K562 (cell line): ENCODE measurements around the gene TMEM120B. TPM values are rescaled to one million over a fixed set of nuclear protein-coding genes. Genes with fewer than 3 reads are reported as not detected.

Experiments used
- ATAC-seq: fragments of 200-7000 bp; cut with Tn5 transposase; 3 replicates; pipeline ENCODE4 v1.9.1; 2020; ENCODE audit warnings: moderate library complexity
- BruUV-seq: library from RNA; stranded (reverse); fragments of 400-500 nt; replicated peaks from 2 replicates; lab custom pipeline; 2021; lab: Mats Ljungman, UMichigan
- CTCF ChIA-PET: fragments of 300-600 bp; formaldehyde crosslinking; extraction: SDS; loops from one replicate; lab custom pipeline; 2021; ENCODE audit warnings: low intra/inter-chr PET ratio; lab: Yijun Ruan, JAX
- POLR2A ChIA-PET: fragments of 300-600, 350-650 bp; sonication (Branson Sonifier 250); formaldehyde crosslinking; extraction: SDS; loops from one replicate; lab custom pipeline; 2021; ENCODE audit warnings: antibody characterized with exemption, inconsistent platforms; lab: Yijun Ruan, JAX
- DNase-seq, 4 experiments: peaks; one replicate each; pipeline versions ENCODE4 v3.0.0 to v3.0.0-alpha.2; 2011 to 2018; ENCODE audit warnings: low spot score in 3 of 4, mixed read lengths in 3 of 4; ENCODE audit errors: extremely low read depth in 1 of 4
- FAIRE-seq: peaks from 2 replicates; lab custom pipeline; 2011; peaks lifted over from hg19 to GRCh38; lab: Jason Lieb, UNC
- H2AFZ ChIP-seq: 2 replicates; pipeline ENCODE4 v1.6.0; 2011; ENCODE audit warnings: low read depth, low read length, control low read depth, inconsistent platforms
- H3K27ac ChIP-seq: fragments of 200-600 bp; 3 replicates; pipeline ENCODE4 v1.8.0; 2011; ENCODE audit warnings: low read depth, mild to moderate bottlenecking, control low read depth, inconsistent platforms, low read length, moderate library complexity, mixed read lengths; ENCODE audit errors: extremely low read depth
- H3K27me3 ChIP-seq, 2 experiments: fragments of 300-600 bp in 1 of 2; 2 replicates in 1 of 2; 3 replicates in 1 of 2; pipeline versions ENCODE4 v1.6.0 to v1.8.0; 2011; ENCODE audit warnings: inconsistent platforms in 2 of 2, low read length in 2 of 2, mild to moderate bottlenecking in 1 of 2, mixed read lengths in 1 of 2, moderate library complexity in 1 of 2; ENCODE audit not compliant: control insufficient read depth in 2 of 2, insufficient read depth in 2 of 2
- H3K36me3 ChIP-seq: fragments of 300-600 bp; 3 replicates; pipeline ENCODE4 v1.8.0; 2011; ENCODE audit warnings: mild to moderate bottlenecking, low read length, inconsistent platforms; ENCODE audit not compliant: control insufficient read depth, insufficient read depth
- H3K4me1 ChIP-seq, 2 experiments: fragments of 200-600 bp in 1 of 2; replicated peaks in 1 of 2; 2 replicates in 1 of 2; 3 replicates in 1 of 2; pipeline versions ENCODE4 v1.5.1 to v1.8.0; 2011; ENCODE audit warnings: inconsistent platforms in 2 of 2, low read length in 2 of 2, mild to moderate bottlenecking in 1 of 2, mixed read lengths in 1 of 2, moderate library complexity in 1 of 2; ENCODE audit not compliant: control insufficient read depth in 2 of 2, insufficient read depth in 2 of 2
- H3K4me2 ChIP-seq: 2 replicates; pipeline ENCODE4 v1.6.1; 2011; ENCODE audit warnings: low read length, control low read depth, inconsistent platforms, mixed read lengths; ENCODE audit not compliant: insufficient read depth
- H3K4me3 ChIP-seq: fragments of 200-600 bp; sonication (generic), shearing (Covaris generic); 2 replicates; pipeline ENCODE4 v1.5.1; 2016; ENCODE audit warnings: control low read depth, inconsistent platforms
- H3K79me2 ChIP-seq: fragments of 200-600 bp; 3 replicates; pipeline ENCODE4 v1.8.0; 2011; ENCODE audit warnings: low read length, inconsistent platforms; ENCODE audit not compliant: control insufficient read depth, insufficient read depth
- H3K9ac ChIP-seq, 2 experiments: 2 replicates each; pipeline versions ENCODE4 v1.6.0 to v1.6.1; 2011; ENCODE audit warnings: low read depth in 2 of 2, low read length in 2 of 2, control low read depth in 1 of 2, inconsistent platforms in 1 of 2, mild to moderate bottlenecking in 1 of 2, mixed read lengths in 1 of 2; ENCODE audit not compliant: insufficient read depth in 1 of 2
- H3K9me1 ChIP-seq: one replicate; pipeline ENCODE4 v1.6.0; 2011; ENCODE audit warnings: inconsistent platforms, mild to moderate bottlenecking, low read length, moderate library complexity; ENCODE audit not compliant: control insufficient read depth, insufficient read depth
- H3K9me3 ChIP-seq: replicated peaks from 2 replicates; pipeline ENCODE4 v1.5.1; 2011; ENCODE audit warnings: low read depth, low read length, inconsistent platforms; ENCODE audit not compliant: control insufficient read depth, insufficient read depth
- H4K20me1 ChIP-seq: replicated peaks from 2 replicates; pipeline ENCODE4 v1.6.1; 2011; ENCODE audit warnings: low read length, inconsistent platforms, mixed read lengths; ENCODE audit not compliant: control insufficient read depth, insufficient read depth
- ADNP ChIP-seq: fragments of 200-800 bp; sonication (Bioruptor generic); IDR thresholded peaks from 2 replicates; pipeline ENCODE4 v1.6.1; 2016; ENCODE audit warnings: missing genetic modification characterization, missing compliant biosample characterization
- BRCA1 ChIP-seq, 2 experiments: fragments of 450-650 bp in 1 of 2; sonication (generic) in 1 of 2; formaldehyde crosslinking in 1 of 2; IDR thresholded peaks; 2 replicates each; pipeline versions ENCODE4 v1.5.0 to v1.6.1; 2017 to 2020; ENCODE audit warnings: mild to moderate bottlenecking in 1 of 2, missing genetic modification reagents in 1 of 2
- EWSR1 ChIP-seq: fragments of 450-650 bp; IDR thresholded peaks from 2 replicates; pipeline ENCODE4 v1.6.1; 2018; ENCODE audit warnings: borderline replicate concordance, mild to moderate bottlenecking, low read depth, moderate library complexity; ENCODE audit not compliant: partially characterized antibody
- MITF ChIP-seq: IDR thresholded peaks from 2 replicates; pipeline ENCODE4 v1.6.1; 2014; ENCODE audit warnings: antibody characterized with exemption
- NR4A1 ChIP-seq, 2 experiments: fragments of 250-450 bp in 1 of 2; fragments of 450-650 bp in 1 of 2; sonication (Bioruptor Pico) in 1 of 2; IDR thresholded peaks; 2 replicates each; pipeline versions ENCODE4 v1.4.0 to v1.6.1; 2016 to 2020; ENCODE audit warnings: mild to moderate bottlenecking in 2 of 2, missing compliant biosample characterization in 1 of 2, missing genetic modification characterization in 1 of 2, moderate library complexity in 1 of 2
- PHB ChIP-seq: fragments of 250-450 bp; sonication (Bioruptor Pico); IDR thresholded peaks from 2 replicates; pipeline ENCODE4 v1.5.0; 2021
- POLR2G ChIP-seq: fragments of 200-400 bp; formaldehyde crosslinking; IDR thresholded peaks from 2 replicates; pipeline ENCODE4 v1.6.1; 2017; ENCODE audit warnings: low read depth, mild to moderate bottlenecking, antibody characterized with exemption, low read length, moderate library complexity
- RBFOX2 ChIP-seq: fragments of 200-400 bp; formaldehyde crosslinking; IDR thresholded peaks from 2 replicates; pipeline ENCODE4 v1.6.1; 2017; ENCODE audit warnings: low read depth, mild to moderate bottlenecking, low read length, moderate library complexity
- SRSF9 ChIP-seq: fragments of 200-400 bp; formaldehyde crosslinking; IDR thresholded peaks from 2 replicates; pipeline ENCODE4 v1.6.1; 2017; ENCODE audit warnings: low read depth, low read length, borderline replicate concordance
- ZFP91 ChIP-seq: sonication (generic); formaldehyde crosslinking; IDR thresholded peaks from 2 replicates; pipeline ENCODE4 v1.8.0; 2022; ENCODE audit warnings: mild to moderate bottlenecking, missing genetic modification reagents
- ZNF76 ChIP-seq: fragments of 250-450 bp; sonication (Bioruptor Pico); IDR thresholded peaks from 2 replicates; pipeline ENCODE4 v1.4.0; 2020; ENCODE audit warnings: mild to moderate bottlenecking, moderate library complexity, borderline replicate concordance
- WGBS: fragments of 100-300 bp; shearing (Covaris generic); methylation state at CpG from one replicate; pipeline ENCODE4 v1.1.6; 2016; ENCODE audit warnings: low coverage, mixed read lengths; ENCODE audit not compliant: insufficient coverage; ENCODE audit errors: missing lambda C conversion rate; 5-methylcytosine and 5-hydroxymethylcytosine counted together
- in situ Hi-C: fragments of 300-500 bp; cut with MboI; formaldehyde crosslinking; loops from 4 replicates; pipeline ENCODE4 v1.15.0; 2018; ENCODE audit warnings: inconsistent platforms, mixed read lengths
- intact Hi-C: fragments of 100-400 bp; cut with micrococcal nuclease; formaldehyde crosslinking; loops from 2 replicates; pipeline ENCODE4 v1.14.2; 2022
- polyA plus RNA-seq, 8 experiments: library from polyadenylated mRNA; depleted of rRNA in 4 of 8; stranded (reverse) in 5 of 8; unstranded in 3 of 8; fragments of >200 nt; fragmentation: Nextera tagmentation in 2 of 8; fragmentation: Illumina TruSeq in 1 of 8; extraction: Ambion mirVana in 2 of 8; extraction: Trizol in 1 of 8; gene quantifications; 2 replicates each; pipeline versions ENCODE4 v1.2.1 to v1.2.3, GENCODE V29; 2011 to 2014; ENCODE audit warnings: inconsistent platforms in 1 of 8, missing spikeins in 1 of 8
- total RNA-seq, 7 experiments: library from RNA; depleted of rRNA in 6 of 7; stranded (reverse); fragments of >200 nt in 6 of 7; fragmentation: Illumina TruSeq in 2 of 7; extraction: Trizol in 2 of 7; gene quantifications; 2 replicates each; pipeline versions ENCODE4 v1.2.1 to v1.2.3, GENCODE V29; 2011 to 2021; ENCODE audit warnings: low replicate concordance in 1 of 7
- TF ChIP-seq, protein P1 (sequence below): fragments of 250-450 bp; sonication (Bioruptor Pico); IDR thresholded peaks from 2 replicates; pipeline ENCODE4 v1.5.0; 2021; ENCODE audit warnings: mild to moderate bottlenecking, moderate library complexity

The TMEM120B gene
- total and polyA plus RNA-seq, 9 of the 15 experiments (the other 6 are each of a cell fraction or from before 2014, with no cell fraction given): 1.7 to 18.6 (median 7.4) TPM

GRCh38 chr12:121779422-121779895 lies 66.9 kb downstream of the TMEM120B start:
- POLR2A ChIA-PET: interaction anchor here (0.6 to 1.2 kb wide), 4 partner anchors 13 to 331 kb away, joined by 3 to 4 read pairs (median 3); no protein-coding TSS in a partner anchor
- no TSS peak for BruUV-seq
- Histone ChIP-seq H3K9ac (no peak overlapping the region; a peak in 1 of 4 replicates), H3K79me2 (no peaks in the 10 kb centered on the region), H4K20me1 (peaks cover 18% of the 10 kb centered on the region), H3K27ac (no peak overlapping the region), H2AFZ (no peak overlapping the region), H3K4me1 (peaks cover 15 to 50% of the 10 kb centered on the region in 2 experiments), H3K4me2 (no peak overlapping the region), H3K36me3 (peaks cover 16% of the 10 kb centered on the region; the same call in 2 of the 3 replicates), H3K9me3 (no peaks in the 10 kb centered on the region), H3K4me3 (no peak overlapping the region), H3K9me1 (peaks cover 3% of the 10 kb centered on the region), H3K27me3 (no peaks in the 10 kb centered on the region)
- in situ Hi-C loops (no loop called here), intact Hi-C loops (no loop called here)
- 93% methylated on average over 11 of the region's 17 CpGs for WGBS
- no peak for ATAC-seq
- CTCF ChIA-PET: no interaction called here
- FAIRE-seq: no peak
- no peak for DNase-seq
- TF ChIP-seq ZFP91 (no peak), BRCA1 (IDR thresholded peaks at IDR 0.05) (no peak), BRCA1 (CRISPR knock-in tag; IDR thresholded peaks at IDR 0.05) (no peak), NR4A1 (CRISPR knock-in tag; IDR thresholded peaks at IDR 0.05) (no peak), NR4A1 (tag; IDR thresholded peaks at IDR 0.05) (no peak), ZNF76 (CRISPR knock-in tag) (no peak), RBFOX2 (0 out of 2 replicates have a peak, but pooled peaks have one; percentile 22), ADNP (tag) (no peak), MITF (no peak), EWSR1 (no peak), SRSF9 (no peak), POLR2G (peak; percentile 73), PHB (CRISPR knock-in tag) (no peak)
- TF ChIP-seq, protein P1, sequence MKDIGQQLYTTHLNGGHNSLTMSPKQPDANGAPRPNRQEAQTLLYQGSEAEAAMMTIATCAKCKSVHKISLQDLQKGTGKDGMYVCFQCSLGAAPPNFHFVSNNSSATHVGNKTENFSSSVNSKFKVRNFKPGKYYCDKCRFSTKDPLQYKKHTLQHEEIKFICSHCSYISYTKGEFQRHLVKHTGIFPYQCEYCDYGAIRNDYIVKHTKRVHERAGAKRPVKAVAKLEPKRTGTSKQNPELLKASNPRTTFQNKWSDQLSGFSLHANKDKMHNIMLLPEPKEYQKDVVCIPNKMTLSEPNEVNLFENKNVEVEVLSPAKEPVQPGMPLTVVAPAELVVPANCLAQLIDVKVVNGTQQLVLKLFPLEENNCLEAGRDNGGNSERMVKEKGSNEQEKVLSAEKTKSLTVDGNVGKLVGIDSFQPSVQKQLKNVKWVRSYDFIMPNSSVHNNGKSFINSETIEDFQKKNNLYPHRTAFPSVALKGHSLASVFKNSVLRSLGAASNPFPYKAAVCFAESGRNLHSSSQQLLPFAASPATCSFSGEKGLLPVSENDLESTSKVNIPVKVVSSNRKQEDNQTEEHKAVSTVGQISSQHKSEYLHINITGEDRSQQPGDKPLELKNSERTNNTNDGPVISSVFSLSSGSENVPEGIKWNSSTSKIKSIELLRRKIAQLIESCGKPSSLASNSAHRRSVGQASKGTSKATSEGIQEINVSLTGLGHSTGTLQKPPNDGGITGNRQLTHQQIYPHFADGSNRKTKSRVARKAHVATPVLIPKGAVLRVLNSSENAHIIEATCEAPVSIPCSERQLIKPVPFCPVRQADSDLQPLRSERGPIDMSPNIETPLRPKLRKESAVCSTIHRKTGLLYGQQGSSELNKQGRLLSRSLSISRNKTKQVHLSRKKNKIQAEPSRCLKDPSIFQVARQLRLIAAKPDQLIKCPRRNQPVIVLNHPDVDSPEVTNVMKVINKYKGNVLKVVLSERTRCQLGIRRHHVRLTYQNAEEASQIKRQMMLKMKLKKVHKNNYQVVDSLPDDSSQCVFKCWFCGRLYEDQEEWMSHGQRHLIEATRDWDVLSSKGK (CRISPR knock-in tag): no peak
